AG04450 (cell line): ENCODE measurements around the gene PRRG2. TPM values are rescaled to one million over a fixed set of nuclear protein-coding genes. Genes with fewer than 3 reads are reported as not detected.

Source experiments
- CTCF ChIA-PET: fragments of 300-600, 350-600 bp; formaldehyde crosslinking; extraction: SDS; loops from one replicate; lab custom pipeline; 2022; ENCODE audit warnings: antibody characterized with exemption, inconsistent platforms; lab: Charles Lee
- POLR2A ChIA-PET: fragments of 350-600 bp; formaldehyde crosslinking; extraction: SDS; loops from one replicate; lab custom pipeline; 2021; ENCODE audit warnings: antibody characterized with exemption, inconsistent platforms; lab: Yijun Ruan, JAX
- DNase-seq: peaks from one replicate; pipeline ENCODE4 v3.0.0-alpha.2; 2011; ENCODE audit warnings: low read depth, low spot score
- H3K27ac ChIP-seq: one replicate; pipeline ENCODE4 v1.5.1; 2012; ENCODE audit warnings: low read depth, low read length, control low read depth
- H3K27me3 ChIP-seq: one replicate; pipeline ENCODE4 v1.6.0; 2012; ENCODE audit warnings: low read length; ENCODE audit not compliant: control insufficient read depth, insufficient read depth
- H3K4me3 ChIP-seq: 2 replicates; pipeline ENCODE4 v1.5.1; 2011; ENCODE audit warnings: mild to moderate bottlenecking, low read depth, low read length, control low read depth
- H3K9me3 ChIP-seq: 2 replicates; pipeline ENCODE4 v1.5.1; 2012; ENCODE audit warnings: low read length; ENCODE audit not compliant: control insufficient read depth, insufficient read depth
- CTCF ChIP-seq: IDR thresholded peaks from 2 replicates; pipeline ENCODE4 v1.5.1; 2011; ENCODE audit warnings: low read depth, low read length, control low read depth, inconsistent platforms
- polyA plus RNA-seq: library from polyadenylated mRNA; depleted of rRNA; stranded (reverse); fragments of >200 nt; gene quantifications from 2 replicates; pipeline ENCODE4 v1.2.3, GENCODE V29; 2011

The PRRG2 gene
- polyA plus RNA-seq, 1 experiment, result 0.35 TPM

GRCh38 chr19:49538643-49539042 is 42.5 kb upstream of the PRRG2 start:
- TF ChIP-seq CTCF, result no peak
- no peaks in the 10 kb centered on the region; the same call in 1 of the 2 replicates for H3K9me3 ChIP-seq
- no peak overlapping the region for H3K27ac ChIP-seq
- H3K4me3 ChIP-seq, result no peak overlapping the region
- CTCF ChIA-PET, result interaction anchor here (1.2 to 4.8 kb wide), 2 partner anchors 9 to 32 kb away, joined by 5 to 31 read pairs; no protein-coding TSS in a partner anchor
- POLR2A ChIA-PET, result no interaction called here
- no peaks in the 10 kb centered on the region for H3K27me3 ChIP-seq
- DNase-seq, result no peak

GRCh38 chr19:49539192-49539952 is 41.7 kb upstream of the PRRG2 start:
- TF ChIP-seq CTCF, result no peak
- CTCF ChIA-PET, result interaction anchor here (1.2 to 4.8 kb wide), 2 partner anchors 8 to 31 kb away, joined by 5 to 31 read pairs; no protein-coding TSS in a partner anchor
- H3K27me3 ChIP-seq, result no peaks in the 10 kb centered on the region
- POLR2A ChIA-PET, result interaction anchor here (0.7 kb wide), 1 partner anchor 147 kb away, joined by 3 read pairs; no protein-coding TSS in a partner anchor
- no peak overlapping the region for H3K4me3 ChIP-seq
- no peak overlapping the region for H3K27ac ChIP-seq
- DNase-seq, result no peak
- no peaks in the 10 kb centered on the region for H3K9me3 ChIP-seq

- ChIA-PET CTCF (no interaction called here), POLR2A (no interaction called here)
- TF ChIP-seq CTCF, result no peak
Measured at GRCh38 chr19:49541914-49542313, 39.2 kb upstream of the PRRG2 start.

GRCh38 chr19:49542446-49542845 is 38.7 kb upstream of the PRRG2 start:
- no peak overlapping the region for H3K4me3 ChIP-seq
- DNase-seq, result no peak
- H3K9me3 ChIP-seq, result no peaks in the 10 kb centered on the region
- ChIA-PET POLR2A (no interaction called here), CTCF (no interaction called here)
- H3K27me3 ChIP-seq, result no peaks in the 10 kb centered on the region
- no peak for TF ChIP-seq CTCF
- H3K27ac ChIP-seq, result no peak overlapping the region

More at GRCh38 chr19:49541914-49542313, 39.2 kb upstream of the PRRG2 start:
- DNase-seq, result no peak
- Histone ChIP-seq H3K4me3 (no peak overlapping the region), H3K27ac (no peak overlapping the region), H3K27me3 (no peaks in the 10 kb centered on the region), H3K9me3 (no peaks in the 10 kb centered on the region)

DNA sequence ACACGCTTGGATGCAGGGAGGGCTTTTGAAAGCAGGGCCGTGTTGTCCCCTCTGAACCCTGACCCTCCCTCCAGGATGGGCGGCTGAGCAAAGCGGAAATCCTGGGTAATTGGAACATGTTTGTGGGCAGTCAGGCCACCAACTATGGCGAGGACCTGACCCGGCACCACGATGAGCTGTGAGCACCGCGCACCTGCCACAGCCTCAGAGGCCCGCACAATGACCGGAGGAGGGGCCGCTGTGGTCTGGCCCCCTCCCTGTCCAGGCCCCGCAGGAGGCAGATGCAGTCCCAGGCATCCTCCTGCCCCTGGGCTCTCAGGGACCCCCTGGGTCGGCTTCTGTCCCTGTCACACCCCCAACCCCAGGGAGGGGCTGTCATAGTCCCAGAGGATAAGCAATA is 38.1 kb upstream of the PRRG2 start:
- no peak overlapping the region for H3K27ac ChIP-seq
- no peak for DNase-seq
- TF ChIP-seq CTCF, result no peak
- no peak overlapping the region for H3K4me3 ChIP-seq
- CTCF ChIA-PET, result no interaction called here
- POLR2A ChIA-PET, result no interaction called here
- no peaks in the 10 kb centered on the region for H3K27me3 ChIP-seq
- no peaks in the 10 kb centered on the region for H3K9me3 ChIP-seq
